SK-N-SH (cell line): ENCODE results near the gene AGO3. TPM values are rescaled to one million over a fixed set of nuclear protein-coding genes. Genes with fewer than 3 reads are reported as not detected.
A peak's percentile ranks its signal among the peaks of the same experiment; 100 is the strongest.

Experiments
- CTCF ChIA-PET: fragments of 300-600, 350-600 bp; formaldehyde crosslinking; extraction: SDS; loops from one replicate; lab custom pipeline; 2021; lab: Yijun Ruan, JAX
- POLR2A ChIA-PET: fragments of 350-600 bp; sonication (Branson Sonifier 250); formaldehyde crosslinking; extraction: SDS; loops from one replicate; lab custom pipeline; 2020; ENCODE audit warnings: antibody characterized with exemption, inconsistent platforms; lab: Yijun Ruan, JAX
- DNase-seq: peaks from one replicate; pipeline ENCODE4 v3.0.0; 2012
- H2AFZ ChIP-seq: fragments of 200-600 bp; sonication (generic); 2 replicates; pipeline ENCODE4 v1.8.1; 2016; ENCODE audit warnings: antibody characterized with exemption, mild to moderate bottlenecking, low read depth
- H3F3A ChIP-seq: fragments of 200-600 bp; sonication (generic); replicated peaks from 2 replicates; pipeline ENCODE3; 2016; ENCODE audit warnings: antibody characterized with exemption, mild to moderate bottlenecking; ENCODE audit not compliant: insufficient read depth
- H3K27ac ChIP-seq, 2 experiments: fragments of 200-500 bp in 1 of 2; fragments of 200-600 bp in 1 of 2; sonication (Bioruptor generic) in 1 of 2; sonication (generic), shearing (Covaris generic) in 1 of 2; 2 replicates each; pipeline versions ENCODE4 v1.5.1 to v1.6.1; 2014 to 2016; ENCODE audit warnings: low read depth in 2 of 2, inconsistent platforms in 1 of 2, low read length in 1 of 2, mild to moderate bottlenecking in 1 of 2, mixed read lengths in 1 of 2
- H3K27me3 ChIP-seq: fragments of 200-600 bp; sonication (generic), shearing (Covaris generic); 2 replicates; pipeline ENCODE4 v1.6.1; 2016; ENCODE audit warnings: mixed run types; ENCODE audit not compliant: insufficient read depth
- H3K36me3 ChIP-seq, 2 experiments: fragments of 200-500 bp in 1 of 2; fragments of 200-600 bp in 1 of 2; sonication (Bioruptor generic) in 1 of 2; sonication (generic) in 1 of 2; replicated peaks in 1 of 2; 2 replicates each; pipeline versions ENCODE3 to v1.5.1; 2014 to 2016; ENCODE audit warnings: low read length in 1 of 2, mild to moderate bottlenecking in 1 of 2; ENCODE audit not compliant: insufficient read depth in 2 of 2, control insufficient read depth in 1 of 2
- H3K4me1 ChIP-seq, 2 experiments: fragments of 200-500 bp in 1 of 2; fragments of 200-600 bp in 1 of 2; sonication (Bioruptor generic) in 1 of 2; sonication (generic), shearing (Covaris generic) in 1 of 2; 2 replicates each; pipeline versions ENCODE4 v1.5.1 to v1.6.1; 2014 to 2016; ENCODE audit warnings: low read depth in 1 of 2, low read length in 1 of 2, mixed run types in 1 of 2; ENCODE audit not compliant: insufficient read depth in 2 of 2, control insufficient read depth in 1 of 2
- H3K4me2 ChIP-seq: fragments of 200-600 bp; sonication (generic), shearing (Covaris generic); 2 replicates; pipeline ENCODE4 v1.6.1; 2017; ENCODE audit warnings: mixed run types
- H3K4me3 ChIP-seq, 2 experiments: fragments of 200-500 bp in 1 of 2; fragments of 200-600 bp in 1 of 2; sonication (Bioruptor generic) in 1 of 2; sonication (generic), shearing (Covaris generic) in 1 of 2; 2 replicates each; pipeline versions ENCODE4 v1.5.1 to v1.8.1; 2014 to 2016; ENCODE audit warnings: low read depth in 2 of 2, inconsistent platforms in 1 of 2, low read length in 1 of 2, mild to moderate bottlenecking in 1 of 2, mixed read lengths in 1 of 2, moderate library complexity in 1 of 2
- H3K79me2 ChIP-seq: fragments of 200-600 bp; sonication (generic); 2 replicates; pipeline ENCODE4 v1.8.1; 2017; ENCODE audit warnings: mild to moderate bottlenecking; ENCODE audit not compliant: insufficient read depth
- H3K9ac ChIP-seq: fragments of 200-600 bp; sonication (generic); 2 replicates; pipeline ENCODE4 v1.6.1; 2017; ENCODE audit warnings: mixed run types
- H3K9me2 ChIP-seq: fragments of 200-600 bp; sonication (generic); 2 replicates; pipeline ENCODE4 v1.6.1; 2017; ENCODE audit warnings: mixed run types
- H3K9me3 ChIP-seq: fragments of 200-600 bp; sonication (generic); 2 replicates; pipeline ENCODE4 v1.6.1; 2017; ENCODE audit warnings: mixed run types, mild to moderate bottlenecking, moderate library complexity
- H4K20me1 ChIP-seq: fragments of 200-600 bp; sonication (generic); 2 replicates; pipeline ENCODE4 v1.6.1; 2017; ENCODE audit warnings: mild to moderate bottlenecking, mixed run types; ENCODE audit not compliant: insufficient read depth
- CHD2 ChIP-seq: fragments of 150-350 bp; IDR thresholded peaks from 2 replicates; pipeline ENCODE4 v1.6.1; 2018; ENCODE audit warnings: low read length; ENCODE audit not compliant: partially characterized antibody
- EZH2phosphoT487 ChIP-seq: fragments of 200-600 bp; sonication (generic); IDR thresholded peaks from 2 replicates; pipeline ENCODE4 v1.6.1; 2017; ENCODE audit warnings: low read depth, mixed run types, mild to moderate bottlenecking, antibody characterized with exemption, moderate library complexity, borderline replicate concordance
- GABPA ChIP-seq: IDR thresholded peaks from 2 replicates; pipeline ENCODE4 v1.4.0; 2012; ENCODE audit warnings: low read depth, mild to moderate bottlenecking
- JUND ChIP-seq: IDR thresholded peaks from 2 replicates; pipeline ENCODE4 v1.4.0; 2012
- MXI1 ChIP-seq: IDR thresholded peaks from 2 replicates; pipeline ENCODE4 v1.6.1; 2012; ENCODE audit warnings: mild to moderate bottlenecking, low read depth, low read length, improper control_type of control experiment
- NFIC ChIP-seq: IDR thresholded peaks from 2 replicates; pipeline ENCODE4 v1.4.0; 2012; ENCODE audit warnings: borderline replicate concordance
- NRF1 ChIP-seq: IDR thresholded peaks from 2 replicates; pipeline ENCODE4 v1.6.1; 2012; ENCODE audit warnings: low read depth, mild to moderate bottlenecking, low read length
- POLR2AphosphoS5 ChIP-seq: IDR thresholded peaks from 2 replicates; pipeline ENCODE4 v1.6.1; 2012; ENCODE audit warnings: low read depth, low read length
- TAF1 ChIP-seq: IDR thresholded peaks from 2 replicates; pipeline ENCODE4 v1.6.1; 2012; ENCODE audit warnings: low read depth, mild to moderate bottlenecking, low read length, moderate library complexity, borderline replicate concordance
- TEAD4 ChIP-seq: IDR thresholded peaks from 2 replicates; pipeline ENCODE4 v1.4.0; 2012; ENCODE audit warnings: mild to moderate bottlenecking, borderline replicate concordance; ENCODE audit not compliant: insufficient read depth
- USF2 ChIP-seq: fragments of 150-350 bp; IDR thresholded peaks from 2 replicates; pipeline ENCODE4 v1.6.1; 2017; ENCODE audit warnings: antibody characterized with exemption, low read length, low read depth, borderline replicate concordance
- YY1 ChIP-seq: IDR thresholded peaks from 2 replicates; pipeline ENCODE4 v1.4.0; 2012; ENCODE audit warnings: low read depth, mild to moderate bottlenecking
- WGBS: methylation state at CpG from one replicate; pipeline ENCODE4 v1.1.6; 2017; ENCODE audit warnings: low lambda C conversion rate; 5-methylcytosine and 5-hydroxymethylcytosine counted together
- polyA plus RNA-seq, 3 experiments: library from polyadenylated mRNA; depleted of rRNA; stranded (reverse); fragments of >200 nt; gene quantifications; 2 replicates each; pipeline ENCODE4 v1.2.3, GENCODE V29; 2012

Gene AGO3
- polyA plus RNA-seq, 1 of the 3 experiments (the other 2 are of a cell fraction), result 6.7 TPM

- Histone ChIP-seq H3K9me3 (no peaks in the 10 kb centered on the region), H3K36me3 (no peaks in the 10 kb centered on the region), H2AFZ (no peak overlapping the region), H3K4me2 (no peak overlapping the region), H3K27me3 (no peaks in the 10 kb centered on the region), H3K4me1 (no peaks in the 10 kb centered on the region), H3K27ac (no peak overlapping the region), H3K9ac (no peak overlapping the region), H3K9me2 (no peaks in the 10 kb centered on the region), H3K79me2 (no peaks in the 10 kb centered on the region), H3F3A (peaks cover 6% of the 10 kb centered on the region), H3K4me3 (no peak overlapping the region), H4K20me1 (no peaks in the 10 kb centered on the region)
- ChIA-PET POLR2A (no interaction called here), CTCF (no interaction called here)
- WGBS, result 48% methylated on average over 4 of the region's 4 CpGs
- TF ChIP-seq EZH2phosphoT487 (no peak), MXI1 (no peak), JUND (no peak), TAF1 (no peak), USF2 (no peak), POLR2AphosphoS5 (no peak), GABPA (no peak), TEAD4 (no peak), YY1 (no peak)
- no peak for DNase-seq
Observed at GRCh38 chr1:36076979-36077573, 146.2 kb downstream of the AGO3 start.

GRCh38 chr1:36080236-36080635 lies 149.3 kb downstream of the AGO3 start:
- TF ChIP-seq CHD2, result no peak
- no peaks in the 10 kb centered on the region for H3K36me3 ChIP-seq
- 57% methylated on average over 3 of the region's 3 CpGs for WGBS
- H3K79me2 ChIP-seq, result no peaks in the 10 kb centered on the region
- no peaks in the 10 kb centered on the region for H4K20me1 ChIP-seq
- H3K9me2 ChIP-seq, result no peaks in the 10 kb centered on the region
- H3K27ac ChIP-seq, result no peak overlapping the region
- POLR2A ChIA-PET, result no interaction called here
- H3F3A ChIP-seq, result peaks cover 6% of the 10 kb centered on the region
- DNase-seq, result no peak
- H3K27me3 ChIP-seq, result no peaks in the 10 kb centered on the region
- no peak overlapping the region for H3K9ac ChIP-seq
- no peak overlapping the region for H3K4me2 ChIP-seq
- peaks cover 0 to 8% of the 10 kb centered on the region in 2 experiments; a peak in 1 of 4 replicates for H3K4me1 ChIP-seq
- no peaks in the 10 kb centered on the region for H3K9me3 ChIP-seq
- H2AFZ ChIP-seq, result 0 out of 2 replicates have a peak overlapping the region, but pooled peaks have one; percentile 51
- no peak overlapping the region for H3K4me3 ChIP-seq
- CTCF ChIA-PET, result no interaction called here

- Histone ChIP-seq H3K9me3 (no peaks in the 10 kb centered on the region), H3K27ac (no peak overlapping the region), H3K9ac (no peak overlapping the region), H3F3A (peaks cover 6% of the 10 kb centered on the region), H3K79me2 (no peaks in the 10 kb centered on the region), H2AFZ (no peak overlapping the region), H3K27me3 (no peaks in the 10 kb centered on the region), H3K9me2 (no peaks in the 10 kb centered on the region), H3K4me3 (no peak overlapping the region), H4K20me1 (no peaks in the 10 kb centered on the region), H3K4me1 (peaks cover 0 to 8% of the 10 kb centered on the region in 2 experiments; a peak in 1 of 4 replicates), H3K4me2 (no peak overlapping the region), H3K36me3 (no peaks in the 10 kb centered on the region)
- DNase-seq, result no peak
- POLR2A ChIA-PET, result no interaction called here
- WGBS, result 90% methylated on average over 6 of the region's 6 CpGs
- TF ChIP-seq POLR2AphosphoS5 (no peak), NRF1 (no peak), MXI1 (no peak), USF2 (no peak), NFIC (no peak)
- CTCF ChIA-PET, result no interaction called here
Observed at GRCh38 chr1:36080801-36081200, 149.9 kb downstream of the AGO3 start.
